ENCODE measurements around the gene GPER1.
"Not testable (repeated sequence)": the region's sequence is repeated elsewhere in the genome, so short reads cannot be mapped to it uniquely, and the experiment has no call there.

Gene GPER1

DNA sequence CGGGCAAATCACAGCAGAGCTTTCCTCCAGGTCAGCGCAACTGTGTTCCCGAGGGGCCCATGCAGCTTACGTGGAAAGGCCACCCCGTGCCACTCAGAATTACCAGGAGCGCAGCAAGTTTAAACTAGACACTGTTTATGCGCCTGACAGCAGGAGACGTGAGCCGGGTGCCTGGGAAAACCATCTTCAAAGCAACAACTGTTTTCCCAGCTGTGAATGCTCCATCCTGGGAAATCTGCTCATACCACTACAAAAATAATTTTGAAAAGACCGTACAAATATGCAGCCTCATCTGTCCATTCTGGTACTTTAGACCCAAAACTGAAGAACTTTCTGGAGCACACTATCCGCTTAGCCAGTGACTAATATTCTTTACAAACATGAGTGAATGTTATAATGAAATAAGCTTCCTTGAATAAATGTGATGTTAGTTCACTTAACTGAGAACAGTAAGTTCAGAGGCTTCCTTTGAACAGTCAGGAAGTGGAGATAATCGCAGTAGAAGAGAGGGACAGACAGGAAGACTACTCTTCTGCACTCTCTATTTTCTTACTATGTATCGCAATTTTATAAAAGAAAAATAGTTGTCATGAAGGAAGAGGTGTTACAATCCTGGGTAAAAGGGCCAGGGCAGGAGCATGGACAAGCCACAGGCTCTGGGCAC lies 16.7 kb downstream of the GPER1 start:
- no peak for DNase-seq

DNA sequence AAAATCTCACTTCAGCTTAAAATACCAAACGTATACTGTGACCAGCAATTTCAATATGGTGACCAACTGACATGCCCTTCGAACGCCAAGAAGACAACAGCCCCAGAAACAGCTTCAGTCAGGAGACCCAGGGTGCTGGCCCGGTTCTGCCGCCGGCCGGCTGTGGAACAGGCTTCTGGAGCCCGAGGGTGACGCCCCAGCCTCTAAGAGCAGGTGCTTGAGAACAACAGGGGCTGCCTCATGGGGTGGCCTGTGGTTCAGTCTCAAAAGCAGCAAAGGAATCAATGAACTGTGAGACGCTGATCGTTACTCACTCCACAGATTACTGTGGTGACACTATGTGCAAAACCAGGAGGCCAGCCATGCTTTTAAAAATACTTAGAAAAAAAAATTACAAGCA lies 17.3 kb downstream of the GPER1 start:
- DNase-seq, result no peak

- DNase-seq, result no peak
Observed at GRCh38 chr7:1106063-1106792, 18.3 kb downstream of the GPER1 start.

- DNase-seq, result no peak
Observed at GRCh38 chr7:1106793-1107421, 19.0 kb downstream of the GPER1 start.

DNA sequence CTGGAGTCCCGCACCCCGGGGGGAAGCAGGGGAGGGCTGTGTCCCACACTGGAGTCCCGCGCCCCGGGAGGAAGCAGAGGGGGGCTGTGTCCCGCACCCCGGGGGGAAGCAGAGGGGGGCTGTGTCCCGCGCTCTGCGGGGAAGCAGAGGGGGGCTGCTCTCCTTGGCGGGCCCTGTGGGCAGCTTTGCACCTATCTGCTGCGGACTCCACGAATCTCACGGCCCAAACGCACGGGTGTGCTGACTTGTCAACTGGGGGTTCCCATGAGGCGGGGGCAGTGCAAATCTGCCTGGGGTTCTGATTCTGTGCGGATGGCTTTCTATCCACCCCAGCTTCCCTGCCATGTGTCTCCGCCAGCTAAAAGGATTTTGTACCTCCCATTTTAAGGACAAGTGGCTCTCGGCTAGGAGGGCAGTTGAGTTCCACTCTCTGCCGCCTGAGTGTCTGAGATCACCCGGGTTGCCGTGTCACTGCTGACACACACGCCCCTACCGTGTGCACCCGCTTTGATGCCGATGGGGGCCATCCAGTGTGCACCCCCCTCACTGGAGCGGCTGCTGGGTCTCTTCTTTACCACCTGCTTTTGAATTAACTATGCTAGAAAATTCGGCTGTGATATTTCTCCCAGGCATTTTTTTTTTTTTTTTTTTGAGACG lies 20.5 kb downstream of the GPER1 start:
- no peak for DNase-seq

DNA sequence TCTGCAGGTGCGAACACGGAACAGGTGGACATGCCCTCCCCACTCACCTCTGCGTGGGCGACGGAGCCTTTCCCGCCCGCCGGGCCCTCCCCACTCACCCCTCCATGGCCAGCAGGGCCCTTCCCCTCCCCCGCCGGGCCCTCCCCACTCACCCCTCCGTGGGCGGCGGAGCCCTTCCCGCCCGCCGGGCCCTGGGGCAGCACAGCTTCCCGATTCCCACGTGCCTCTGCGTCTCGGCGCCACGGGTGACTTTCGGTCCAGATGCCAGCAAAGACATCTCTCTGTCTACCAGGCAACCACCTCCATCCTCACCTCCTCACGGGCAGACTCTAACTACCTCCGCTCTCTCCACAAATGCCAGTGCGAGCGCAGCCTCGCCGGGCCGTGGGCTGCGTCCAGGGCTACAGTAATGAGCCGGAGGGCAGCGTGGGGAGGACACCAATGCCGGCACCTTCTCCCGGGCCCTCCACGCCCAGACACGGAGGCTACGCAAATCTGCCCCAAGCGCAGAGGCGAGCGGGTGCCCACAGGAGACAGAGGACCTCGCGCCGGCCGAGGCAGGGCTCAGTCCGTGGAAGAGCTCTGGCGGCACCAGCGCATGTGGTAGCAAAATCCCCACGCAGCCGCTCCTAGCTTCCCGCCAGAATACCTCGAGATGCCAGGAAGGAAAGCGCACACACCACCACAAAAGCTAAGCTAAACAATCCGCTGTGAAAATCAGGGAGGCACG lies 21.8 kb downstream of the GPER1 start:
- no peak for DNase-seq

DNA sequence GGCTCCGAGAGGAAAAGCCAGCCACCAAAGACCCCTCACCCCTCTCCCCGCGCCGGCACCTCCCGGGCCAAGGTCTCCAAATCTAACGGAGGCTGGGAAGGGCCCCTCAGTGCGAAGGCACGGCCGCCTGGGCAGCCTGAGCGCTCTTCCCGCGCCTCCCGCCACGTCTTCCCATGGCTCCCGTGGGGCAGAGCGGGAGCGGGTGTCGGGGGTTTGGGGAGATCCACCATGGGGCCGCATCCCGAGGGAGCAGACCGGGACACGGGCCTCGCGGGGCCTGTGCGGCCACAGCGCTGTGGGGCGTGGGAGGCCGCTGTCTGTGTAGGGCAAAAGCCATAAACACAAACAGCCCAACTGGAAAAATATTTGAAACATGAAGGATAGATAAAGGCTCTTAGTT lies 22.4 kb downstream of the GPER1 start:
- no peak for DNase-seq

- no peak for DNase-seq
Observed at GRCh38 chr7:1111156-1111555, 23.2 kb downstream of the GPER1 start.

DNA sequence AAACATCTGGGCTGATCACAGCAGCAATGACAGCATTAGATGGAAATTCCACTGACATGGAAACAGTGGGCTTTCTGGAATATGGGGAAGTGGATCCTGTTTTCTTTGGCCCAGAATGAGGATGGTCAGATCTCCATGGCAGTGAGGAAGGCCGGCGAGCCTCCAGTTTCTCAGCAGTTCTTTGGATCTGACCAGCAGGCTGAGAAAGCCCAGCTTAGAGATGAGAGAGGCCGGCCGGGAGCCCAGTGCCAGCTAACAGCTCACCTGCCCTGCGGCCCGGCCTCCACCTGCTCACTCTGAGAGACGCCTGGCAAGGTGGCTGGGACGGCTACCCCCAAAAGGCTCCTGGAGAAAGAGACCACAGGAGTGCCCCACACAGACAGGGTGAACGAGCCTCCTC lies 24.2 kb downstream of the GPER1 start:
- DNase-seq, result no peak

- DNase-seq, result no peak
Observed at GRCh38 chr7:1112625-1113547, 25.0 kb downstream of the GPER1 start.

DNA sequence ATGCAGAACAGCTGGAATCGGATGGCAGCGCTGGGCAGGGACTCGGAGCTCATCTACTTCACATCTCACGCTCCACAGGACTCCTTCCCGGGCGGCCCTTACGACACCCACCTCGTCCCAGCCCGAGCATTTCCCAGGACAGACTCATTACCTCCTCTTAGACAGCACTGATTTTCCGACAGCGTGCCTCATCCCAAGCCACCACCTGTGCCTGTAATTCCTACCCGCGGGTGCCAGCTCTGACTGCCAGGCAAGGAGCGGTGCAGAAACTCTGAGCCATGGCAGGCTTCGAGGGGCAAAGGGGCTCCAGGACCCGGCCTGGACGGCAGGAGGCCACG lies 25.6 kb downstream of the GPER1 start:
- DNase-seq, result no peak

DNA sequence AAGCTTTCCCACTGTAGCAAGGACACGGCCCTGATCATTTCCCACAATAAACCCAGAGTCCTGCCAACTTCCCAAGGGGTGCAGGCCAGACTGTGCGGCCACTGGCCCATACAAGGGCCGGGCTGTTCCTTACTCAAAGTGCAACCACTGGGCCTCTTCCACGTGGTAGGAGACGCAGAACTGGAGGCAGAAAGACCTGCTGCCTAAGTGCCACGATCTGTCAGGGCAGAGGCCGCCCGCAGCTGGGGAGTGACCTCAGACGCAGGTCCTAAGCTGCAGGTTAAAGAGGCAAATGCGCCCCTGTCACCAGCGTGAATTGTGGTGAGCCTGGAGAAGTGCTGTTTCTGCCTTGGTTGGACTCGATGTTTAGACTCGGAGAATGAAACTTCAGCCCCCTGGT lies 26.2 kb downstream of the GPER1 start:
- no peak for DNase-seq

- DNase-seq, result no peak
Observed at GRCh38 chr7:1114505-1114904, 26.6 kb downstream of the GPER1 start.

DNA sequence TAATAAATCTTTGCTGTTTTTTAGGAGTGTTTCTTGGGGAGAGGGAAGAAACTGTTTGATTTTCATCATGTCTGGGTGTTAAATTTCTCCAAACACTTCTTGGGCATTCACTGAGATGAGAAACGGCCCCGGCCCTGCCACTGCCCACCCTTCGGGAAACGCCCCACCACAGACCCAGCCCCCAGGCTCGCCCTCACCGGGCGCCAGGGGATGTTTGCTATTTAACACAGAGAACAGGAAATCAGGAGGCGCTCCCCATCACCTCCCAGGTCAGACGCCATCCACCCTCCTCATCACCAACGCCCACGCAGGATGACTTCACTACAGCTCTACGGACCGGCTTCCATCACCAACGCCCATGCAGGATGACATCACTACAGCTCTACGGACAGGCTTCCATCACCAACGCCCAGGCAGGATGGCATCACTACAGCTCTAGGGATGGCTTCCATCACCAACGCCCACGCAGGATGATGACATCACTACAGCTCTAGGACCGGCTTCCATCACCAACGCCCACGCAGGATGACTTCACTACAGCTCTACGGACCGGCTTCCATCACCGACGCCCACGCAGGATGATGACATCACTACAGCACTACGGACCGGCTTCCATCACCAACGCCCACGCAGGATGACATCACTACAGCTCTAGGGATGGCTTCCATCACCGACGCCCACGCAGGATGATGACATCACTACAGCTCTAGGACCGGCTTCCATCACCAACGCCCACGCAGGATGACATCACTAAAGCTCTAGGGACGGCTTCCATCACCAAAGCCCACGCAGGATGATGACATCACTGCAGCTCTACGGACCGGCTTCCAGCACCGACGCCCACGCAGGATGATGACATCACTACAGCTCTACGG lies 27.5 kb downstream of the GPER1 start:
- not testable (repeated sequence) for DNase-seq

GRCh38 chr7:1116383-1117008 lies 28.6 kb downstream of the GPER1 start:
- not testable (repeated sequence) for DNase-seq

GRCh38 chr7:1117321-1117928 lies 29.5 kb downstream of the GPER1 start:
- DNase-seq, result no peak

DNA sequence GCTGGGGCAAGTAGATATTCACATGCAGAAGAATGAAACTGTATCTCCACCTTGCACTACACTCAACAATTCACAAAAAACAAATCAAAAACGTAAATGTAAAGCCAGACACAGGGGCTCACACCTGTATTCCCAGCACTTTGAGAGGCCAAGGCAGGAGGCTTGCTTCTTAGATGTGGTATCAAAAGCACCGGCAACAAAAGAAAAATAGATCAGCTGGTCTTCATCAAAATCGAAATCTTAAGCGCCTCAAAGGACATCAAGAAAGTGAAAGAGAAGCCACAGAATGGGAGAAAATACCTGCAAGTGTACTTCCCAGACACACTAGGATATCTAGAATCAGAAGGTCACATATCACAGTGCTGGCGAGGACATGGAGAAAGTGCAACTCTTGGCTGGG lies 31.3 kb downstream of the GPER1 start:
- no peak for DNase-seq

DNA sequence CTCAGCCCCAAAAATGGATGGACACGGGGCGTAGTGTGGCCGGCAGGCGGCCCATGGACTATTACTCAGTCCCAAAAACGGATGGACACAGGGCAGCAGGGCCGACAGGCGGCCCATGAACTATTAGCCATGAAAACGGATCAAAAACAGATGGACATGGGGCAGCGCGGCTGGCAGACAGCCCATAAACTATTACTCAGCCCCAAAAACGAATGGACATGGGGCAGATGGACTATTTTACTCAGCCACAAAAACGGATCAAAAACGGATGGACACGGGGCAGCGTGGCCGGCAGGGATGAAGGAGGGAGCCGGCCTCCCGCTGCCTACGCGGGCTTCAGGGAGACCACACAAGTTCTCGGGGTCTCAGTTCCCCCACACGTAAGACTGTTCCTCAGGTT lies 32.9 kb downstream of the GPER1 start:
- no peak for DNase-seq

DNA sequence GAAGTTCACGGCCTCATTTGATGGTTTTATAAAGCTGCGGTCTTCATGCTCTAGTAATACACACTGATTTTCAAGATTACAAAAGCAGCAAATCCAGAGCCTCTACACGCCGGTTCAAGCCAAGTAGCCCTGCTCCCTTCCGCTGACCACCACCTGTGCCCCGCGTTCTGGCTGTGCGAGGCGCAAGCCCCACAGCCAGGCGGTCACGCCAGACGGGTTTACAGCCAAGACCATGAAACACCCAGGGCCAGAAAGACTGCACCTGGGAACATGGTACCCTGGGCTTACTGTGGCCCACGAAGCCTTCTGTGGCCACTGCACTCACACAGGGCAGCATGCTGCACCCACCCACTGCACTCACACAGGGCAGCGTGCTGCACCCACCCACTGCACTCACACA lies 33.6 kb downstream of the GPER1 start:
- no peak for DNase-seq
